Colonic mucosa (tissue), 4 donors: Measurements from ENCODE around the gene WDFY4. TPM values are rescaled to one million over a fixed set of nuclear protein-coding genes. Genes with fewer than 3 reads are reported as not detected.

Experiments
- DNase-seq: peaks from one replicate; pipeline ENCODE4 v3.0.0-alpha.2; 2020
- H3K27ac ChIP-seq: fragments of 200-600 bp; one replicate; pipeline ENCODE4 v1.8.0; 2021
- H3K27me3 ChIP-seq: fragments of 200-600 bp; one replicate; pipeline ENCODE4 v1.8.0; 2021
- H3K36me3 ChIP-seq: fragments of 200-600 bp; one replicate; pipeline ENCODE4 v1.8.0; 2021
- H3K4me1 ChIP-seq: fragments of 200-600 bp; one replicate; pipeline ENCODE4 v1.8.0; 2021; ENCODE audit warnings: mild to moderate bottlenecking
- H3K4me3 ChIP-seq: fragments of 200-600 bp; one replicate; pipeline ENCODE4 v1.8.0; 2021
- H3K9ac ChIP-seq, 2 donors: one replicate each; pipeline ENCODE4 v1.7.0; 2013; ENCODE audit warnings: control low read depth in 2 of 2, low read depth in 2 of 2, low read length in 2 of 2
- H3K9me3 ChIP-seq: fragments of 200-600 bp; one replicate; pipeline ENCODE4 v1.8.0; 2021
- CTCF ChIP-seq: fragments of 200-600 bp; IDR thresholded peaks from one replicate; pipeline ENCODE4 v1.8.0; 2022; ENCODE audit warnings: antibody characterized with exemption, mild to moderate bottlenecking
- intact Hi-C: fragments of 100-400 bp; cut with DNase I; formaldehyde crosslinking; loops from one replicate; pipeline ENCODE4 v1.14.1; 2022
- total RNA-seq, 2 donors: library from RNA; stranded (reverse); fragmentation: NEBNext Ultra II Directional in 1 of 2; extraction: Animal tissue kit (Norgen Biotek cat#: 25700) in 1 of 2; gene quantifications; one replicate each; pipeline ENCODE4 v1.2.1, GENCODE V29; 2021
- donor health status: healthy.
- donor health status: DM: no; HTN: no; CAD: no.
- donor health status: DM: no; HTN: no; CAD: no.

WDFY4 gene
- total RNA-seq, 2 donors from 2014 or later, result 1.5 to 1.6 TPM

- intact Hi-C loops, result no loop called here
- no peak for TF ChIP-seq CTCF
- Histone ChIP-seq H3K9me3 (no peaks in the 10 kb centered on the region), H3K4me3 (no peak overlapping the region), H3K36me3 (no peaks in the 10 kb centered on the region), H3K4me1 (no peaks in the 10 kb centered on the region), H3K9ac (no peak overlapping the region), H3K27ac (no peak overlapping the region), H3K27me3 (no peaks in the 10 kb centered on the region)
- no peak for DNase-seq
These were observed 106.7 kb downstream of the WDFY4 start for GRCh38 chr10:48791267-48791928.

- no peak overlapping the region for H3K4me3 ChIP-seq
- no peaks in the 10 kb centered on the region for H3K36me3 ChIP-seq
- H3K27me3 ChIP-seq, result no peaks in the 10 kb centered on the region
- intact Hi-C loops, result no loop called here
- no peak for DNase-seq
- no peaks in the 10 kb centered on the region for H3K4me1 ChIP-seq
- H3K9ac ChIP-seq, result no peak overlapping the region
- no peak for TF ChIP-seq CTCF
- H3K27ac ChIP-seq, result no peak overlapping the region
- no peaks in the 10 kb centered on the region for H3K9me3 ChIP-seq
These were observed 107.4 kb downstream of the WDFY4 start for GRCh38 chr10:48792121-48792520.

GRCh38 chr10:48792687-48793096 lies 108.0 kb downstream of the WDFY4 start:
- no peaks in the 10 kb centered on the region for H3K27me3 ChIP-seq
- no peak overlapping the region for H3K27ac ChIP-seq
- H3K4me1 ChIP-seq, result no peaks in the 10 kb centered on the region
- TF ChIP-seq CTCF, result no peak
- H3K36me3 ChIP-seq, result no peaks in the 10 kb centered on the region
- intact Hi-C loops, result no loop called here
- no peaks in the 10 kb centered on the region for H3K9me3 ChIP-seq
- DNase-seq, result no peak
- no peak overlapping the region for H3K4me3 ChIP-seq
- no peak overlapping the region for H3K9ac ChIP-seq

GRCh38 chr10:48794074-48794473 lies 109.4 kb downstream of the WDFY4 start:
- DNase-seq, result no peak
- Histone ChIP-seq H3K9me3 (no peaks in the 10 kb centered on the region), H3K27ac (no peak overlapping the region), H3K9ac (no peak overlapping the region), H3K4me1 (no peaks in the 10 kb centered on the region), H3K36me3 (no peaks in the 10 kb centered on the region), H3K27me3 (no peaks in the 10 kb centered on the region), H3K4me3 (no peak overlapping the region)
- no peak for TF ChIP-seq CTCF
- intact Hi-C loops, result no loop called here

GRCh38 chr10:48796713-48797245 lies 112.1 kb downstream of the WDFY4 start:
- Histone ChIP-seq H3K4me3 (no peak overlapping the region), H3K27ac (no peak overlapping the region), H3K9ac (no peak overlapping the region), H3K4me1 (no peaks in the 10 kb centered on the region), H3K9me3 (no peaks in the 10 kb centered on the region), H3K27me3 (no peaks in the 10 kb centered on the region), H3K36me3 (no peaks in the 10 kb centered on the region)
- TF ChIP-seq CTCF, result no peak
- intact Hi-C loops, result no loop called here
- DNase-seq, result no peak
